A549 (cell line): Measurements from ENCODE around the gene KLHL15.

ENCODE experiments used
- CTCF ChIP-seq: fragments of >200 bp; sonication (Bioruptor Twin); formaldehyde crosslinking; IDR thresholded peaks from 3 replicates; pipeline ENCODE4 v1.5.1; 2016
- EP300 ChIP-seq, 2 experiments: fragments of >200 bp; sonication (Bioruptor Twin); formaldehyde crosslinking; IDR thresholded peaks; 2 replicates in 1 of 2; 3 replicates in 1 of 2; pipeline ENCODE4 v1.6.1; 2016 to 2017
- ESRRA ChIP-seq: fragments of 150-350 bp; IDR thresholded peaks from 2 replicates; pipeline ENCODE4 v1.6.1; 2014; ENCODE audit warnings: mild to moderate bottlenecking, low read length, borderline replicate concordance
- JUNB ChIP-seq: fragments of >200 bp; sonication (Bioruptor Twin); formaldehyde crosslinking; IDR thresholded peaks from 2 replicates; pipeline ENCODE4 v1.6.1; 2016
- KDM1A ChIP-seq: fragments of 200-600 bp; sonication (generic); IDR thresholded peaks from 2 replicates; pipeline ENCODE4 v1.6.1; 2016; ENCODE audit warnings: low read depth, mild to moderate bottlenecking
- MAFK ChIP-seq: fragments of 450-650 bp; IDR thresholded peaks from 2 replicates; pipeline ENCODE4 v1.6.1; 2014; ENCODE audit not compliant: partially characterized antibody
- MYC ChIP-seq: IDR thresholded peaks from 2 replicates; pipeline ENCODE4 v1.6.1; 2012; ENCODE audit warnings: mild to moderate bottlenecking, inconsistent platforms, low read length, improper control_type of control experiment, borderline replicate concordance
- POLR2A ChIP-seq: IDR thresholded peaks from 2 replicates; pipeline ENCODE4 v1.6.1; 2012; ENCODE audit warnings: mild to moderate bottlenecking, low read length
- SMC3 ChIP-seq: fragments of >200 bp; sonication (Bioruptor Twin); formaldehyde crosslinking; IDR thresholded peaks from 3 replicates; pipeline ENCODE4 v1.6.1; 2018; ENCODE audit warnings: inconsistent platforms
- ZSCAN20 ChIP-seq: fragments of 250-450 bp; sonication (Bioruptor Pico); IDR thresholded peaks from 2 replicates; pipeline ENCODE4 v1.8.0; 2022; ENCODE audit warnings: mild to moderate bottlenecking, moderate library complexity
- TF ChIP-seq, protein P1 (sequence below): IDR thresholded peaks from 2 replicates; pipeline ENCODE4 v1.6.1; 2012
- TF ChIP-seq, protein P2 (sequence below): fragments of 450-650 bp; IDR thresholded peaks from 2 replicates; pipeline ENCODE4 v1.6.1; 2014; ENCODE audit warnings: antibody characterized with exemption

DNA sequence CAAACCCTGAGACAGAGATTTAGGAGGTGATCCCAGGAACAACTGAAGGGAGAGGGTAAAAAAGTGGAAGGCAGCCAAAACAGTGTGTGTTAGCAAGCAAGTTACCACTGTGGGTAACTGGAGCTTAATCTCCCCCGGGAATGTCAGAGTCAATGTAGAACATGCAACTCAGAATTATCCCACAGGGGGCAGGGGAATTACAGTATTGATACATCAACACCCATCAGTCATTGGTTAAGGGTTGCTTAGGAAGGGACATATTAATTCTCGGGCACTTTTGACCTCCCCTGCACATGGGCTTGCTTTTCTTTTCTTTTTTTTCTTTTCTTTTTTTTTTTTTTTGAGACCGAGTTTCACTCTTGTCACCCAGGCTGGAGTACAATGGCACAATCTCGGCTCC is 89.9 kb downstream of the KLHL15 start:
- TF ChIP-seq, protein P1, sequence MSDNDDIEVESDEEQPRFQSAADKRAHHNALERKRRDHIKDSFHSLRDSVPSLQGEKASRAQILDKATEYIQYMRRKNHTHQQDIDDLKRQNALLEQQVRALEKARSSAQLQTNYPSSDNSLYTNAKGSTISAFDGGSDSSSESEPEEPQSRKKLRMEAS = no peak
- TF ChIP-seq CTCF = no peak
- no peak for TF ChIP-seq ZSCAN20 (CRISPR knock-in tag)
- TF ChIP-seq POLR2A = no peak
- TF ChIP-seq MYC = no peak
- no peak for TF ChIP-seq KDM1A
- TF ChIP-seq ESRRA = no peak
- TF ChIP-seq EP300 (IDR thresholded peaks at IDR 0.05) = no peak
- no peak for TF ChIP-seq JUNB
- TF ChIP-seq MAFK = no peak
- TF ChIP-seq SMC3 = no peak
- TF ChIP-seq, protein P2, sequence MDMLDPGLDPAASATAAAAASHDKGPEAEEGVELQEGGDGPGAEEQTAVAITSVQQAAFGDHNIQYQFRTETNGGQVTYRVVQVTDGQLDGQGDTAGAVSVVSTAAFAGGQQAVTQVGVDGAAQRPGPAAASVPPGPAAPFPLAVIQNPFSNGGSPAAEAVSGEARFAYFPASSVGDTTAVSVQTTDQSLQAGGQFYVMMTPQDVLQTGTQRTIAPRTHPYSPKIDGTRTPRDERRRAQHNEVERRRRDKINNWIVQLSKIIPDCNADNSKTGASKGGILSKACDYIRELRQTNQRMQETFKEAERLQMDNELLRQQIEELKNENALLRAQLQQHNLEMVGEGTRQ = no peak
